Skeletal muscle satellite cell (primary cell): ENCODE data around the gene ACP7. TPM values are rescaled to one million over a fixed set of nuclear protein-coding genes. Genes with fewer than 3 reads are reported as not detected.

Experiments
- H3K27me3 ChIP-seq: 2 replicates; pipeline ENCODE4 v1.7.0; 2013; ENCODE audit warnings: low read length; ENCODE audit not compliant: control insufficient read depth, insufficient read depth
- H3K36me3 ChIP-seq: 2 replicates; pipeline ENCODE4 v1.7.0; 2013; ENCODE audit warnings: mild to moderate bottlenecking, control low read depth, low read length; ENCODE audit not compliant: insufficient read depth
- H3K4me1 ChIP-seq: 2 replicates; pipeline ENCODE4 v1.7.0; 2013; ENCODE audit warnings: low read length; ENCODE audit not compliant: control insufficient read depth, insufficient read depth
- H3K4me2 ChIP-seq: 2 replicates; pipeline ENCODE4 v1.7.0; 2013; ENCODE audit warnings: mild to moderate bottlenecking, low read length
- H3K4me3 ChIP-seq: 2 replicates; pipeline ENCODE4 v1.7.0; 2013; ENCODE audit warnings: low read length
- H3K9ac ChIP-seq: 2 replicates; pipeline ENCODE4 v1.7.0; 2013; ENCODE audit warnings: mild to moderate bottlenecking, low read depth, low read length, moderate library complexity
- H3K9me3 ChIP-seq: replicated peaks from 2 replicates; pipeline ENCODE4 v1.7.0; 2013; ENCODE audit warnings: mild to moderate bottlenecking, control low read depth, low read length
- total RNA-seq: library from RNA; depleted of rRNA; stranded (reverse); fragments of >200 nt; gene quantifications from 2 replicates; pipeline ENCODE4 v1.2.3, GENCODE V29; 2012; rRNA removed

The ACP7 gene, protein sequence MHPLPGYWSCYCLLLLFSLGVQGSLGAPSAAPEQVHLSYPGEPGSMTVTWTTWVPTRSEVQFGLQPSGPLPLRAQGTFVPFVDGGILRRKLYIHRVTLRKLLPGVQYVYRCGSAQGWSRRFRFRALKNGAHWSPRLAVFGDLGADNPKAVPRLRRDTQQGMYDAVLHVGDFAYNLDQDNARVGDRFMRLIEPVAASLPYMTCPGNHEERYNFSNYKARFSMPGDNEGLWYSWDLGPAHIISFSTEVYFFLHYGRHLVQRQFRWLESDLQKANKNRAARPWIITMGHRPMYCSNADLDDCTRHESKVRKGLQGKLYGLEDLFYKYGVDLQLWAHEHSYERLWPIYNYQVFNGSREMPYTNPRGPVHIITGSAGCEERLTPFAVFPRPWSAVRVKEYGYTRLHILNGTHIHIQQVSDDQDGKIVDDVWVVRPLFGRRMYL
- 0.22 and 2.5 TPM in 2 replicates for total RNA-seq

DNA sequence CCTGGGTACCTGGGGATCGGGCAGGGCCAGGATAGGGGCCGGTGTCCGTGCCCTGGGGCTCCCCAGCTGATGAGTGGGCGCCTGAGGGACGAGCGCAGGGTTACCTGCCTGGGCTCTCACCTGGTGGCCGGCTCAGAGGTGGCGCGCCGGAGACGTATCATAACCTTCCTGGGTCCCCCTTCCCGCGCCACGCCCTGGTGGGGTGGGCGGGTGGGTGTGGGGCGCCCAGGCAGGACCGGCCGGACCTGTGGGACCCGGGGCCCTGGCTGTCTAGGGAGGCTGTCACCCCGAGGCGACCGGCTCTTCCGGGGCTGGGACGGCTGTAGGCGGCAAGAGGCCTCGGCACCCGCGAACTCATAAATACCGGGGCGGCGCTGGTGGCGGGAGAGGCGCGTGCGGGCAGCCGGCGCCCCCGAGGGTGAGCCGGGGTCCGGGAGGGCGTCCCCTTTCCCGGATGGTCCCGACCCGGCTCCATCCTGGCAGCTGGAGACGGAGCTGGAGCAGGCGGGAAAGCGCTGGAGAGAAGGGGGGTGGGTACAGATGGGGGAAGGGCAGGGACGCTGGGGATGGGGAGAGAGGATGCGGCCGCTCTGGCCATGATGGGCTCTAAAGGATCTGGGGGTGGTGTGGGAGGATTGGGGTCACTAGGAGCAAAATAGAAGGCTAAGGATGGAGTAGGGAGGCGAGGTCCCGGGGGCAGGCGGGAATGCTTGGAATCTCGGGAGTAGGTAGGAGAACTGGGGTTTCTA is at the start of gene ACP7:
TSS of gene ACP7 (plus strand) at position 386 of the 749 bp plus-strand sequence. CDS start 902 bp downstream, outside the sequence.
- H3K9ac ChIP-seq = no peak within 1 kb of the TSS
- no peaks in the 10 kb centered on the region for H3K9me3 ChIP-seq
- H3K4me2 ChIP-seq = peak within 1 kb of the TSS; percentile 70
- H3K27me3 ChIP-seq = peaks cover 51% of the 10 kb centered on the region
- H3K4me3 ChIP-seq = peak within 1 kb of the TSS; percentile 45
- peaks cover 19% of the 10 kb centered on the region for H3K4me1 ChIP-seq
- H3K36me3 ChIP-seq = no peaks in the 10 kb centered on the region

DNA sequence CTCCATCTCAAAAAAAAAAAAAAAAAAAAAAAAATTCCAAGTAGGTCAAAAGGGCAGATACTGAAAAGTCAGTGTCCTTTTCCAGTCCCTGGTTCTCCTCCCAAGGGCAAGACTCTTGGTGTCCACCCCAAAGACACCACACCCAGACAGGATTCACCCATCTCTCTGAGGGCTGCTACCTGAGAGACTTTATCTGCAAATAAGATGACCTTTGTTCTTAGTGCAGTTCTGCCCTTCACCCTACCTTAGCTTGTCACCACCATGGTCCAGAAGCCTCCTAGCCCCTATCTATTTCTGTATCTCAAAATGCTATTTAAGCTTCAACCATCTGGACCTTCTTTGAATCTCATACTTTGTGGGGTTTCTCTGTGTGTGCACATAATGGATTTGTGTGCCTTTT is 47.6 kb upstream of the ACP7 start:
- Histone ChIP-seq H3K4me3 (no peak overlapping the region), H3K36me3 (no peaks in the 10 kb centered on the region), H3K9ac (no peak overlapping the region), H3K4me1 (peaks cover 17% of the 10 kb centered on the region), H3K9me3 (no peaks in the 10 kb centered on the region), H3K4me2 (no peak overlapping the region), H3K27me3 (peaks cover 27% of the 10 kb centered on the region)

DNA sequence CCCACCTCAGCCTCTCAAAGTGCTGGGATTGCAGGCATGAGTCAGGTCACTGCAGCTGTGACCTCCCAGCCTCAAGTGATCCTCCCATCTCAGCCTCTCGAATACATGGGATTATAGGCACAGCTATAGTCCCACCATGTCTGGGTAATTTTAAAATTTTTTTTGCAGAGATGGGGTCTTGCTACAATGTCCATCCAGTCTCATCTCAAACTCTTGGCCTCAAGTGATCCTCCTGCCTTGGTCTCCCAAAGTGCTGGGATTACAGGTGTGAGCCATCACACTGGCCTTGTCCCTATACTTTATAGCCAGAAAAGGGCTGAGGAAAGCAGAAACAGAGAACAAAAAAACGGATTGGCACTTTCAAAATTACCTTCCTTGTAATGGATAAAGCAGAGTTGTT is 47.0 kb upstream of the ACP7 start:
- Histone ChIP-seq H3K4me3 (no peak overlapping the region), H3K9me3 (no peaks in the 10 kb centered on the region), H3K4me2 (no peak overlapping the region), H3K27me3 (peaks cover 22% of the 10 kb centered on the region), H3K9ac (no peak overlapping the region), H3K36me3 (no peaks in the 10 kb centered on the region), H3K4me1 (peaks cover 14% of the 10 kb centered on the region)

DNA sequence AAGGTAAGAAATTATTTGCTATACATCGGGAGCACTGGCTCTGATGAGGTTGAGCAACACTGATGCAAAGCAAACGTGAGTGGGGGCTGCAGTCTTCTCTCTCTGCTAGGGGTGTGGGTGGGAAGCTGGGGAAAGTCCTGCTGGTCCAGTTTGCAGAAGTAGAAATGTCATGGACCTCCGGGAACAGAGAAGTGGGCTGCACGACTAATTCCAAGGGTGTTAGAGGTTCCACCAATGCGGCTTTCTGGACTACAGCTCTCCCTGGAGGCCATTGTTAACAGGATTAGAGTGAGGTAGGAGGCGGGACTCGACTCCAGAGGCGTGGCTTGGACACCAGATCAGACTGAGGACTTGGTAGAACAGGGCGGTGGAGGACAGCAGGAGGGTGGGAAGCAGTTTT is 46.1 kb upstream of the ACP7 start:
- Histone ChIP-seq H3K9ac (no peak overlapping the region), H3K27me3 (peaks cover 22% of the 10 kb centered on the region), H3K4me1 (peaks cover 5% of the 10 kb centered on the region), H3K9me3 (no peaks in the 10 kb centered on the region), H3K4me2 (no peak overlapping the region), H3K4me3 (no peak overlapping the region), H3K36me3 (no peaks in the 10 kb centered on the region)

DNA sequence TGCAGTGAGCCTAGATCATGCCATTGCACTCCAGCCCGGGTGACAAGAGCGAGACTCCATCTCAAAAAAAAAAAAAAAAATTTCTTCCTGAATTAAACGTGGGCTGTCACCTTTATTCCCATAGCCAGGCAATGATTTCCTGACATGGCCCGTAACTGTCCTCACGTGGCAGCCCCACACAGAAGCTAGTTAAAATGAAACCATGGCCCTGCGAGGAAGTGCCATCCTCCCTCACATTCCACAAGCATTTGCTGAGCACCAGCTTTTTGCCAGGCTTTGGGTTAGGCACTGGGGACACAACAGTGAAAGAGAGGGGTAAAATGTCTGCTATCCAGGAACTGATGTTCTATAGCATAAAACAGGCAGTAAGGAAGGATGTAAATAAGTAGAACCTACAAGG is 38.7 kb upstream of the ACP7 start:
- Histone ChIP-seq H3K4me1 (no peaks in the 10 kb centered on the region), H3K9me3 (no peaks in the 10 kb centered on the region), H3K27me3 (peaks cover 6% of the 10 kb centered on the region), H3K9ac (no peak overlapping the region), H3K4me3 (no peak overlapping the region), H3K36me3 (no peaks in the 10 kb centered on the region), H3K4me2 (no peak overlapping the region)

DNA sequence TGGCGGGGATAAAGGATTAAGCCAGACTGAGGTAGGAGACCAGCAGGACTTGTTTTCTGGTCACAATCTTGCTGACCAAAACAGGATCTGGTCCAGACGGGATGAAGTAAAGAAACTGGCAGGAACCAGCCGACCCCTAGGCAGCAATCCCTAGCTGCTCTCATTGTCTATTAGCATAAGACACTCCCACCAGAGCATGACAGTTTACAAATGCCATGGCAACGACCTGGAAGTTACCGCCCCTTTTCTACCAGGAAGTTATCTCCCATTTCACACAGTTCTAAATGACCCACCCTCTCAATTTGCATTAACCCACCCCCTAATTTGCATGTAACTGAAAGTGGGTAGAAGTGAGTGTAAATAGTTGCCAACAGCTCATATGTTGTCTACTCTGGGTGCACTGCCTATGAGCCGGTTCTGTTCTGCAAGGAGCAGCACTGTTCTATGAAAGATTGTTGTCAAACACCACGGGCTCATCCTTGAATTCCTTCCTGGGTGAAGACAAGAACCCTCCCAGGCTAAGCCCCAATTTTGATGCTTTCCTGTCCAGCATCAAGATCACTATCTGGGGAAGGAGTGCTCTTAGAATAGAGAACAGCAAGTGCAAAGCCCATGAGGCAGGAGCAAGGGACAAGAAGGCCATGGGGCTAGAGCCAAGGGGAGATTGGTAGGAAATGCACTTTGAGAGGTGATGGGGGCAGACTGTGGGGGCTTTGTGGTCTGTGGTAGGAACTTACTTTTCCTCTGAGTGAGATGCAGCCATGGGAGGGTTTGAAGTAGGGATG is 37.9 kb upstream of the ACP7 start:
- Histone ChIP-seq H3K27me3 (peaks cover 7% of the 10 kb centered on the region), H3K9me3 (no peaks in the 10 kb centered on the region), H3K4me2 (no peak overlapping the region), H3K9ac (no peak overlapping the region), H3K36me3 (no peaks in the 10 kb centered on the region), H3K4me1 (no peaks in the 10 kb centered on the region), H3K4me3 (no peak overlapping the region)

DNA sequence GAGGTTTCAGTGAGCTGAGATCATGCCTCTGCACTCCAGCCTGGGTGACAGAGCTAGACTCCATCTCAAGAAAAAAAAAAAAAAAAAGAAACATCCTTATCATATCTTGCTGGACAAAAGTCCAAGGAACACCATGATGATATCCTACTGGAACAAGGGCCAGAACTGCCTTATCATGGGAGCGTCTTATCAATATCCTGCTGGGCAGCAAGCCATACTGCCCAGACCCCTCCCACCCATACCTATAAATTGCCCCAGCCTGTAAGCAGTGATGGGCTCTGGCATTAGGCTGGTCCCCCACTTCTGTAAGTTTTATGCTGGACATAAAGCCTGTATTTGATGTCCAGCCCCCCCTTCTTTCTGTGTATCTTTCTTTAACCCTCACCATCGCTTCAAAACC is 37.1 kb upstream of the ACP7 start:
- H3K4me3 ChIP-seq = no peak overlapping the region
- H3K4me1 ChIP-seq = no peaks in the 10 kb centered on the region
- no peaks in the 10 kb centered on the region for H3K36me3 ChIP-seq
- H3K4me2 ChIP-seq = no peak overlapping the region
- H3K9ac ChIP-seq = no peak overlapping the region
- no peaks in the 10 kb centered on the region for H3K9me3 ChIP-seq
- peaks cover 8% of the 10 kb centered on the region for H3K27me3 ChIP-seq

DNA sequence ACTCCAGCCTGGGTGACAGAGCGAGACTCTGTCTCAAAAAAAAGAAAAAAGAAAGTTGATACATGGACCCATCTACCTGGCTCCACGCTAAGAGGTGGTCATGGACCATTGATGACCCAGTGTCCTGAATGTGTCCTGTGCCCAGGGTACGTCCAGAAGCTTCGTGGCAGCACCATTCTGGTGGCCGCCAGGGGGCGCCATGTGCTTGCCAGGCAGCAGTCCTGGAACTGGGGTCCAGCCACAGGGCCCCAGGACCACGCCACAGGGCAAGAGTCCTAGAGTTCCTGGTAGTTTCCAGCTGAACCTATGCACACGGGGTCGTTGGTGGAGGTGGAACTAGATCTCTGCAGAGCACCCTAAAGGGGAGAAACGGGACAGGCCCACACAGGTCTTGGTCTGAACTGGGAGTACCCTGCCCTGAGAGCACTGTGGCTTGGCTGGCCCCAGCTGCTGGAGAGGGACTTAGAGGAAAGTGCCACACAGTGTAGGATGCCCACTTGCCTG is 31.9 kb upstream of the ACP7 start:
- no peaks in the 10 kb centered on the region for H3K9me3 ChIP-seq
- H3K4me3 ChIP-seq = no peak overlapping the region
- no peaks in the 10 kb centered on the region for H3K4me1 ChIP-seq
- no peak overlapping the region for H3K4me2 ChIP-seq
- H3K36me3 ChIP-seq = no peaks in the 10 kb centered on the region
- peaks cover 10% of the 10 kb centered on the region for H3K27me3 ChIP-seq
- no peak overlapping the region for H3K9ac ChIP-seq

DNA sequence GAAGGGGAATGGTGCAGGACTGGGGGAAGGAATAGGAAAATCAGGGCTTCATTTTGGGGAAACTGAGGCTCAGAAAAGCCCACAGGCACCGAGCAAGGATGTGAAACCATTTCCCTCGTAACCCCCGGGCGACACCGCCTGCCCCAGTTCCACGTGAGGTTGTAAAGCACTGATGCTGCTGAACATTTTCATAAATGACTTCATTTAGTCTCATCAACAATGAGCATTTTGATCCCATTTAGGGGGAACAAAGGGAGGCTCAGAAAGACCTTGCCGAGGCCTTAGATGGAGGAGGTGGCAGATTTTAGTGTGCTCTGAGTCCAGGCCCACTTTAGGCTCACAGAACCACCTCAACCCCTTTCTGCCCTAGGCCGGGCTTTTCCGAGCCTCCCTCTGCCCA is 31.3 kb upstream of the ACP7 start:
- Histone ChIP-seq H3K4me1 (no peaks in the 10 kb centered on the region), H3K4me3 (no peak overlapping the region), H3K36me3 (no peaks in the 10 kb centered on the region), H3K9me3 (no peaks in the 10 kb centered on the region), H3K27me3 (peaks cover 10% of the 10 kb centered on the region), H3K9ac (no peak overlapping the region), H3K4me2 (no peak overlapping the region)

DNA sequence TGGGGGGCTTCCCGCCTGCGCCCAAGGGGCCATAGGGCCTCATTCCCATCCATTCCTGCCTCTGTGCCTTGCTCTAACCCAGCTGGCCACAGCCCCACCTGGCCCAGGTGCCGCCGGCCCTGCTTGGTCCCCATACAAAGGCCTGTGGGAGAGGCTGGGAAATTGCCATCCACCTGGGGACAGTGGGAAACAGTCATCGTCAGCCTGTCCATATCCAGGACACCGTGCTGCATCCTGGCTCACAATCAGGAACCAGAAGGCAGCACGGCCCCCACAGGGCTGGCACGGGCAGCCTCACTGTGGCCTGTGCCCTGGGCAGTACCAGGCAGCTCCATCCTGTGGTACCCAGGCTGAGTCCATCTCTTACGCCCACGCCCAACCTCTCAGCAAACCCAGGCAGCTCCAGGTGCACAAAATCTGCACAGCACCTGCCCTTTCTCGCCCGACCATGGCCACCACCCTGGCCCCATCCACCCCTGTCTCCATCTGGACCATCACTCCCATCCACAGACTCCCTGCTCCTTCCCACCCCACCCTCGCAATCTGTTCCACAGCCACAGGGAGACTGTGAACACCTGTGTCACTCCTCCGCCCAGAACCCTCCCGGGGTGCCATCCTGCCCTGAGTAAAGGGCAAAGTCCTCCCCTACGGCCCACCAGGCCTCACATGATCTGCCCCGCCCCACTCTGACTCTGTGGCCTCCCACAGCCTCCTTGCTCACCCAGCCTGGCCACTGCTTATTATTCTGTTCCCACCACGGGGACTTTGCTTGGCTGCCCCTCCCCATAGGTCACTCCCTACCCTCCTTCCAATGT is 30.7 kb upstream of the ACP7 start:
- Histone ChIP-seq H3K9me3 (no peaks in the 10 kb centered on the region), H3K4me2 (no peak overlapping the region), H3K4me3 (no peak overlapping the region), H3K36me3 (no peaks in the 10 kb centered on the region), H3K4me1 (no peaks in the 10 kb centered on the region), H3K9ac (no peak overlapping the region), H3K27me3 (peaks cover 9% of the 10 kb centered on the region)
